GM18873 (cell line): ENCODE results near the gene SLC15A4.

Source experiments
- ATAC-seq: cut with Tn5 transposase; IDR thresholded peaks from one replicate; pipeline ENCODE4 v1.9.1; 2021; ENCODE audit warnings: mild to moderate bottlenecking, moderate library complexity, moderate number of reproducible peaks; ENCODE audit not compliant: unreplicated experiment, low FRiP score

The SLC15A4 gene

DNA sequence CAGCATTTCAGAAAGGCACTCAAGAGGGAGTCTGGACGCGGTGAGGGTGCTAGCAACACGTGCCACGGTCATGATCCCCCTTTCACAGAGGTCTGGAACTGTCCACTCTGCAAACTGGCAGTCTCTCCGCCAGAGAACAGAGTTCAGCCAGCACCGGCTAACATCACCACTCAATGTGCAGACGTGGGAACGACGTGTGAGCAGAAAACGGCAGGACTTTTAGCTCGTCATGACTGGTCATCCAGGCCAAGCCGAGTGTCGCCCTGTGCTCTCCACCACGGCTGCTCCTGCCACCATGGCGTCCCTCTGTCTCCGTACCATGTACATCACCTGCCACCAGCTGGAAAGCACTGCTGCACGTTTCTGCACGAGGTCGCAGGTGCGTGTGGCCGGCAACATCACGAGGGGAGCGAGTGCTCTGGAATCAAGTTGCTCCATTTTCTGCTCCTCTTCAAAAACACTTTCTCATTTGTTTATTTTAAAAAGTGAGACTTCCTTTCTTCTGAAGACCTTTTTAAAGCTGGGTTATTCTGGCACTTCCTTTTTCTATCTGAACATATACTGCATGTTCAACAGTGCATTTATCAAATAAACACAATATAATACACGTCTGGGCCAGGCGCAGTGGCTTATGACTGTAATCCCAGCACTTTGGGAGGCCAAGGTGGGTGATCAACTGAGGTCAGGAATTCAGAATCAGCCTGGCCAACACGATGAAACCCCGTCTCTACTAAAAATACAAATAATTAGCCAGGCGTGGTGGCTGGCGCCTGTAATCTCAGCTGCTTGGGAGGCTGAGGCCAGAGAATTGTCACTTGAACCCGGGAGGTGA is 28.0 kb downstream of the SLC15A4 start:
- no peak for ATAC-seq

DNA sequence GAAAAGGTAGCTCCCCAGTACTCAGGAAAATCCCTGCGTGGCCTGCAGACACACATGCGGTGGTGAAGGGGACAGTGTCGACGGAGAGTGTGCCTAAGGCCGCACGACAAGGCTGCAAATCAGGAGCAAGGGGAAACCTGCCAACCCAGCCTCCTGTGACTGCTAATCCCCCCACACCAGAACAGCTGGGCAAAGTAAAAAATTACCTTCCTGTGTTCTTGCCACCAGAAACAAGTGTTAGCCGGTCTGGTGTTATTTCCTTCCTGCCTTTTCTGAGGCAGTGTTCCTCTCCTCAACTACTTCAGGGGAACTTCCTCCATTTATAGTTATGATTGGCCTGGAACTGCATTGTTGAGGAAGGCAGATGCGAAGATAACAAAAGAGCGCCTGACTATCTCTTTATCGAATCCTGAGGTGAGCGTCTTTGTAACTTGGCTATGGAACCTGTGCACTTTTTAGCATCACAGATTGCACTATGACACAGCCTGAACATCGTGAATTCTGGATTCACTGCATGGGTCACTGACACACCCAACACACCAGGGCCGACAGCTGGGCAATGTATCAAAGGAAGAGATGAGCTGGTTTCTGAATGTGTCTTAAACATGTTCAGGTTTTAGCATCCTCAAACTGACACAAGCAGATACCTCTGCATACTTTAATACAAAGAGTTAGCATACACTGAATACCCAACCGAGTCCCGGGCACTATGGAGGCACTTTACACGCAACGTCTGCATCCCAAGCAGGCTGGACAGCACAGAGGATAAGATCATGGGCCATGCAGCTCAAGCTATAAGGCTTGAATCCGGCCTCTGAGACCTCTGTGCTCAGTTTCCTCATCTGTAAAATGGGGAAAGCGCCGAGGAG is 28.9 kb downstream of the SLC15A4 start:
- ATAC-seq, result peak; percentile 31

DNA sequence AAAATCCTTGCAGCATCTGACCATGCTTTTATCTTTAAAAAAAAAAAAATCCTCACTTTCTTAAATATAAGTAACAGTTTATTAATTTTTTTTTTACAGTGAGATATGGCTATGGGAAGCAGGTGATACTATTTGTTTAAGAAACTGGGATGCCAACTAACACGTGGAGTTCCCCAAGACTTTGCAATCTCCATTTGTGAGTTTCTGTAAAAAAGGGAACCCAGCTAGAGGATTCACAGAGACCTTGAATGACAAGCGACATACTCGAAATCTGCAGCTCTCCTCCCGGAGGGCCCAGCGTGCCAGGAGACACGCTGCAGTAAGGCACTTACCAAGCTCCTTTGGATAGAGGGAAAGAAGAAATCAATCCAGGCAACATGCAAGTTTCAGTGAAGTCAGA is 30.1 kb downstream of the SLC15A4 start:
- ATAC-seq, result no peak

DNA sequence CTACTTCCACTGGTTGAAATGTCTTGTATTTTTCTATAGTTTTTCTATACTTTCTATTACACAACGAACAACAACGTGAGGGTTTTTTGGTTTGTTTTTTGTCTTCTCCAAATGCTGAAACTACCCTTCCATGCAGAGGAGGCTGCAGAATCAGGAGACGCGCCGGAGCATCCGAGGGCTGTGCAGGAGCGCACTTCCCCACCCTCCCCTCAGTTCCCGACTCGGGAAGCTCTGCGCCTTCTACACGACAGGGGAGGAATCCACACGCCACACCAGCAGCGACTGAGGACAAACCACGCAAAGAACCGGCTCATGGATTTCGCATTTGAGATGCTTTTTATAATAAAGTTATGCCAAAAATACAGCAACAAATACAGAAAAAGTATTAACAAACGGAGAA is 30.9 kb downstream of the SLC15A4 start:
- ATAC-seq, result no peak

DNA sequence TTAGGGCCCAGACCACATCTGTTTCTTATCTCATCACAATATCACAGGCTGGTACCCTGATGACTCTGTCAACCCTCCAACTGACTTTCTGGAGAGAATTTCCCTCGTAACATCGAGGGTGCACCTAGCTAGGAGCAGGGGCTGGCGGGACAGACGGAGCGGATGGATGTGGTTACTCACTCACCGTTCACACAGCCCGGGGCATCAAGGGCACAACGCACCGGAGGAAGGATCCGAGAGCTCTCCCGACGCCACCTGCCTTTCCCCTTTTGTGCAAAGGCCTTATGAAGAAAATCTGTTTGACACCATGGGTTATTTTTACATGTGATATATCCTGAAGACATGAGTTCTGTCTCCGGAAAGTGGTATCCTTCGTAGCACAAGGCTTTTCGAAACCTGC is 31.4 kb downstream of the SLC15A4 start:
- no peak for ATAC-seq

DNA sequence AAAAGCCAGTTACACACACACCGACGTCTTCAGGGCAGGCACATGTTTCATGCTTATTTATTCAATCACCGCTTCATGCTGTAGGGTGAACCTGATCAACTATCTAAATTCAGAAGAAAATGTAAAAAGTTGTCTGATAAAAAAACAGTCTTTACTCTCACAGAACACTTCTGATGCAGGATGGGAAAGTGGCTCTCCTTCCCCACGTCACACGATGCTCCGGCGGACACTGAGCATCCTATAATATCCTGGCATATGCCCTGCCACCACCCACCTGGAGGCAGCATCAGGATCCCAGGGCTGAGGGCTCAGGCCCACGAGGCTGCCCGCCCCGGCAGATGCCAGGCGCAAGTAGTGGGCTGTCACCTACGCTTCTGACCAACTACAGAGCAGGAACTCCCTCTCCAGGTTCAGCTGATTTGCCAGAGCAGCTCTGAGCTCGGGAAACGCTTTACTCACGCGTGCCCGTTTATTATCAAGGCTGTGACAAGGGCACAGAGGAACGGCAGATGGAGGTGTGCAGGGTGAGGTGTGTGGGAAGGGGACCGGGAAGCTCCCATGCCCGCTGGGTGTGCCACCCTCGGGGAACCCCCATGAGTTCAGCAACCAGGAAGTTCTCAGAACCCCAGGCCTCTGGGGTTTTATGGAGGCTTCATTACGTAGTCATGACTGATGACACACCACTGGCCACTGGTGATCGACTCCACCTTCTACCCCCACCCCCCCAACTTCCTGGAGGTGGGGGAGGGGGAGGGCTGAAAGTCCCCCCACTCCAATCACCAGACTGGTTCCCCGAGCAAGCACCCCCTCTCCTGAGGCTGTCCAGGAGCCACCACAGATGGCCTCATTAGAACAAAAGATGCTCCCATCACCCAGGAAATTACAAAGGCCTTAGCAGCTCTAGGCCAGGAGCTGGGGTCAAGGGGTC is 32.1 kb downstream of the SLC15A4 start:
- ATAC-seq, result no peak

DNA sequence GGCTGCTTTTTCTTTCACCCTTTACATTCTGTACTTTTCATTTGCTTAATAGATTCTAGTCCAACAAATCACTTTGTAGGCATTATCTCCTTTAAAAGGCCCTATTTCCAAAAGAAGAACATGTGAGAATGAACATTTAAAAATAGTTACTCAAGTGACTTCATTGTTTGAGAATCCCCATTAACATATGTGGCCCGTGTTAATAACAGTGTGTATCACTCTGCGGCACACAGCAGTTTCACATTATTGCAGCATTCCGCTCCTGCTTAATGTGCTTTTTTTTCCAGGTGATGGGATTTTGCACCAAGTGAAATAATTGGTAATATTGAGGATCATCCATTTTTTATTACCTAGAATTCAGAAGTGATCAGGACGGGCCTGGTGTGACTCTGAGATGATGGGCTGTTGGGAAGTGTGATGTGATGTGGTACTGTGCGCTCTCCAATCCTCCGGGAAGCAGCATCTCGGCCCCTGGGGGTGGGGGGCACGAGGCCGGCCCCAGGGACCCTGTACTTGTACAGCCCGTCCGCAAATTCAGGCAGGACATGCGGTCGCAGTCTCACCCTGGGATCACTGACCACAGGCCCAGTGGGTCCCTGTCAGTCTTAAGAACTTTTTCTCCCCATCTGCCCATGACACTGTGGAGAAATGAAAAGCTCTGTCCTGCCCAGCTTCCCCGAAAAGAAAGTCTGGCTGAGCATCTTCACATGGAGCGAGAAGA is 32.9 kb downstream of the SLC15A4 start:
- no peak for ATAC-seq

DNA sequence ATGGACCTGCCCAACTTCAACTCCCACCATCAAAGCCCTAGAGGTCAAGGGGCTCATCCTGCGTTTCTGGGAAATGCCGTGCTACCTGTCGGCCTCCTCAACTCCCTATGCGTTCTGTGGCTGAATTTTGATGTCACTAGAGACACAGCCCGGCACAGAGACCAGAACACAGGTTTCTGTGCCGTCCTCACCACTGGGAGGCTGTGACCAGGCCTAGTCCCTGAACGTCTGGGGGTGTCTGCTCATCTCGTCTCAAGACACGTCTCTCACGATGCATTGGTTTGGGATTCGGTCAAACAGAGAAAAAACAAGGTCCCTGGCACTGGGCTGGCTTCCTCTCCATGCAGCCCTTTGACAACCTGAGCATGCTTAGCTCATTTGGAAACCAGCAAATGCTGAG is 33.5 kb downstream of the SLC15A4 start:
- ATAC-seq, result no peak

DNA sequence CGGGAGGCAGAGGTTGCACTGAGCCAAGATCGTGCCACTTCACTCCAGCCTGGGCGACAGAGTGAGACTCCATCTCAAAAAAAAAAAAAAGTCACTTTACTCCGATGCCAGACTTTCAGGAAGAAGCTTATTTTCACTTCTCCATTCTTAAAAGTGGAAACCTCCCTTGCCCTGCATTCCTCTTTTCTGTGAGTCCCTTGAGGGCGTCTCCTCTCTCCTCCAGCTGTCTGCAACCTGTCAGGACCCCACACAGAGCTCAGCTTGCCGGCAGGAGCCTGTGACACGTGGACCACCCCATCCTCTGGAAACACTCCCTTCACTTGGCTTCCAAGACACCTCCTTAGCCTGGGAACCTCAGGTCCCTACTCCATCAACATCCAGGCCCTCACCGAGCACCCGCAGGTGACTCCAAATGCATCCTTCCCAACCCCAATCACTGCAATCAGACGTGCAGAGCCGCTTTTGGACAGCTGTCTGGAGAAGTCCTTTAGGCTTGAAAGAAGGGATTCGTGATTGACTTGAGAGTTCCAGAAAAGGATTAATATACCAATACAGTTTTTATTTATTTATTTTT is 34.3 kb downstream of the SLC15A4 start:
- no peak for ATAC-seq

DNA sequence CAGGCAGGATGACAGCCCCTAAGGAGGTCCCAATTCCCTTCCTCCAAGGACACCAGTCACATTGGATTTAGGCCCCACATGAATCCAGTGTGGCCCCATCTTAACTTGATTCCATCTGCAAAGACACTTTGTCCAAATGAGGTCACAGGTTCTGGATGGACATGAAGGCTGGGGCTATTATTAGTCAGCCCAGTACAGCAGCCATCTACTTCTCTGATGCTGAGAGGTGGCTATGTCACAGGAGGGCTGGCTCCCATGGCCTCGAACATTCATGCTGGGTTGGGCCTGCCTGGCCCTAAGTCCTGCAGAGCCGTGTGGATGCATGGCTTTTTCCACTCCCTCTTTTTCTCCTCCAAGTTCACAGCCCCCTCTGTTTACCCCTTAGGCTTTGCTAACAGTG is 35.9 kb downstream of the SLC15A4 start:
- no peak for ATAC-seq

DNA sequence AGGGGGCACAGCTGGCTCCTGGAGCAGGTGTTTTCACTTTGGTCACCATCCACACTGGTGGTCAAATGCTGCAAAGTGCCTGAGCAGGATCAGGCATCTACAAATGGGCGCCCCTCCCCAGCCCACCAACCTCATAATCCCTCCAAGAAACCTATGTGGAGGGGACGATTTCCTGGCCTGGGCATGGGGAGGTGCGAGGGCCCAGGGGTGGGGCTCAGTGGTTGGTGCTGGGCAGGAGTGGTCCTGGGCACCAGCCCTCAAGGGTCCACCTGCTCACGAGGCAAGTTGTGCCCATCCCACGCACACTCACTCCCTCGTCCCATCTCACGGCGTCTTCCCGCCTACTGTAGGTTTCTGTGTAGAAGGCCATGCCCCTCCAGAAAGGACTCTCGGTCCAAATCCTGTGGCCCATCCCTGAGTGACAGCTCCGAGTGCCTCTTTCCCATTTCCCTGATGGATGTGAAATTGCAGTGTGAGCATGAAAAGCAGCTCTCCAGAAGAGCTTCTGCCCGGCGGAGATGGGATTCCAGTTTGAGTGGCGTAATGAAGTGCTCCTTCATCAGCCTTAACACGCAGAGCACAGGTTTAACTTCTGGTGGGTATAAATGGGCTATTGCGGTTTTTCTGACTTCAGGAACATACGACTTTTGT is 36.9 kb downstream of the SLC15A4 start:
- ATAC-seq, result no peak

DNA sequence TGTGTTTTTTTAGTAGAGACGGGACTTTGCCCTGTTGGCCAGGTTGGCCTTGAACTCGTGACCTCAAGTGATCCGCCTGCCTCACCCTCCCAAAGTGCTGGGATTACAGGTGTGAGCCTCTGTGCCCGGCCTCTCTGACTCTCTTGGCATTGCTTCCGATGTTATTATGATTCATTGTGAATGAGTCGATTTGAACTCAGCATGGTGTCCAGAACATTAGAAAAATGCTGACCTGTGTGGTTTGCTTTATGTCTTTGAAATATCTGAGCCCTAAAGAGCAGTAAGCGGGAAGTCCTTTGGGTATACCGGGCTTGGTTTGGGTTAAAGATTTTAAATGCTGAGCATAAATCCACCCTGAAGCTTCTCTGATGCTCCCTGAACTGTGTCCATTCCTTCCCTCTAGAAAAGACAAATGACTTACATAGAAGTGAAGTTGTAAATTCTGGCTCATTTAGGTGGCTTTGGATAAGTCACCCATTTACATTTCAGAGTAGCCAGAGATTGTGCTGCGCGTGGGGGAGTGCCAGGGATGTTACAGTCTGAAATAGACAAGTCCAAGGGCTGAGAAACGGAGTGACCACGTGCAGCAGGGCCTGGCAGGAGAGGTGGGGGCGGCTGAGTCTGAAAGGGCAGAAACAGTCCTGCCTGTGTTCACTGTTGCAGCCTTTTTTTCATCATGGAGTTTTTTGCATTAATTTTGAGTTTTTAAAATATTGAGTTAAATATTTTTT is 39.6 kb downstream of the SLC15A4 start:
- no peak for ATAC-seq

DNA sequence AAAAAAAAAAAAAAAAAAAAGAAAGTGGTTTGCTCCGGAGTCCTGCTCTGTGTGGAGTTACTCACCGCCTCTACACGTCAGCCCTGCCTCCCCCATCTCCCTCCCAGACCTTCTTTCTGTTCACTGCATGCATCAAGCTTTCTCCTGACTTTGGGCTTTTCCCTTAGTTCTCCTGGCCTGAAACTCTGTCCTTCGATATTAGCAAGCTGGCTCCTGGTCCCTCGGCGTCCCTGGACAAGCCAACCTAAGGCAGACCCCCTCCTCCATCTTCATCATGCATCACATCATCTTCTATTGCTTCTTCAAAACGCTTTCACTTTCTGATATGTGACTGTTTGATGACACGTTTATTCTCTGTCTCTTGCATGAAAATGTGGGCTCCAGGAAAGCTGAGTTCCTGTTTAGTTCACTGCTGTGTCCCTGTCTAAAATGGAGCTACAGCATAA is 40.6 kb downstream of the SLC15A4 start:
- no peak for ATAC-seq

DNA sequence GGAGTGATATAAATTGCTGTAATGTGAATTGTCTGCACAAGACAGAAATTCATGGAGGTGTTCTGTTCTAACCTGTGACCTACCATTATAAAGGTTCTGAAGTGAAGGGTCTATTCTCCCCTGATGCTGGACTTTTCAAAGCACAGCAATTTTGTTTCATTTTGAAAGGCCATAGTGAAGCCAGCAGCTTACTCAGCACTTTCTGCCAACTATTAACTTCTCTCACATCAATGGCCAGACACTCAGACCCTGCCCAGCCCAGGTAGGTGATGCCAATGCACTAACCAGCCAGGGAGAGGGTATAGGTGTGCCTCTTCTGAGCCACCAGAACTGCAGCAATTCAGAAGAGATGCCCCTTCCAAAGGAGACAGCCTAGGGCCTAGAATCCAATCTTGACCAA is 43.9 kb downstream of the SLC15A4 start:
- no peak for ATAC-seq

DNA sequence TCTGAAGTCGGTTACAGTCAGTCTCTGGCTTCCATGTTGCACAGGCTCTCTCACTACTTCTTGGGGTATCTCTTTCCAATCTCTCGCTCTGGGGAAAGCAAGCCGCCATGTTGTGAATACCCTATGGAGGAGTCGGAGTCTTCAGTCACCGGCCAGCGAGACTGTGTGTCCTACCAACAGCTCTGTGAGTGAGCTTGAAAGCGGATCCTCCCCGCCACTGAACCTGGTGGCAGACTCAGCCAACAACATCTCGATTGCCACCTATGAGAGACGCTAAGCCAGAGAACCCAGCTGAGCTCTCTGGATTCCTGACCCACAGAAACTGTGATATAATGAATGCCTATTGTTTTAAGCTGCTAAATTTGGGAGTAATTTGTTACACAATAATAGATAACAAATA is 51.5 kb downstream of the SLC15A4 start:
- no peak for ATAC-seq

DNA sequence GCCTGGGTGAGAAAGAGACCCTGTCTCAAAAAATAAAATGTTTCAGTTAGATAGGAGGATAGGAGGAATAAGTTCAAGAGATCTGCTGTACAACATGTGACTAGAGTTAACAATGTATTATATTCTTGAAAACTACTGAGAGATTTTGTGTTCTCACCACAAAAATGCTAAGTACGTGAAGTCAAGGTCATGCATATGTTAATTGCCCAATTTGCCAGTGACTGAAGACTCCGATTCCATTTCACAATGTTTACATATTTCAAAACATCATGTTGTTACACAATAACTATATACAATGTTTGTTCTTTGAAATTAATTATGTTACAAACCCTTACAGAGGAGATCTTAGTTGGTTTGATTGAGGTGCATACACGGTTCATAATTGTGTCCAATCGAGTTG is 52.1 kb downstream of the SLC15A4 start:
- no peak for ATAC-seq

DNA sequence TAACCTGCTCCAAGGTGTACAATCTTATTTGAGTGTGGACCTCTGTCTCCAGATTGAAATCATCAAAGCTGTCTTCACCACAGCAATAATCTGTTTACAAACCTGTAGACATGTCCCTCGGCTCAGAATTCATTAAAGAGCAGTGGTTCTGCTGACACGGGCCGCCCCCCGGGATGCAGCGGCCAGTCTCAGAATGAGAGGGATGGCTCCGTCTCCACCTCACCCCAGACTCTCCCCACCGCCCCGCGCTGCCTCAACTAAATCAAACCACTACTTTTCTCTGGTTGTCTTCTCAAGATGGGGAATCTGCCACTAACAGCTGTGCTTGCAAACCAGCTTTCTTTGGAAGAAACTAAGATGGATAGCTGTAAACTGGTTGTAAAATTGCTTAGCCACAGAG is 56.2 kb downstream of the SLC15A4 start:
- no peak for ATAC-seq

DNA sequence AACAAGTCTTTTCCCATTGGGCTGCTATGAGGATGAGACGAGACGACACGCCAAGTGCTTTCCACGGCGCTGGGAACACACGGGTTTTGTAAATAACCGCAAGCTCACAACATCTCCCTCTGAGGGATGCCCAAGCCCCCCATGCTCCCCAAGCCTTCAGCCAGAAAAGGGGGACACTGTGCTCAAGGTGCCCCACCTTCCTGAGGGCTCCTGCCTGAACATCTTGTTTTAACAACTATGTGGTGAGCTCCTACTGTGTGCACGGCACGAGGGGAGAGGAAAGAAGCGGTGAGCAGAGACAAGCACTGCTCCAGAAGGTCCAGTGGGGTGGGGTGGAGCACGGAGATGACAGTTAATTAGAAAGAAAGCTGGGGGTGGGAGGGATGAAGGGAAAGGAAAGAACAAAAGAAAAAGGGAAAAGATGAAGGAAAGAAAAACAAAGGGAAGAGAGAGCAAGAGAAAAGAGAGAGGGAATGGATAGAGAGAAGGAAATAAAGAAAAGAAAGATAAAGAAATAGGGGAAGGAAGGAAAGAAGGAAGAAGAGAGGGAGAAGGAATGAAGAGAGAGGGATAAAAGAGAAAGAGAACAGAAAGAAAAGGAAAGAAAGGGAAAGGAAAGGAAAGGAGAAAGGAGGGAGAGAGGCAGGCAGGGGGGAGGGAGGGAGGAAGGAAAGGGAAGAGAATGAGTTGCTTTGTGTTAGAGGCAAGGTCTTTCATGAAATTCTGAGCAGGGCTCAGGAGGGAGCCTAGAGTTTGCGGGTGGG is 56.8 kb downstream of the SLC15A4 start:
- ATAC-seq, result no peak
